PC-3 (cell line): ENCODE results near the gene REM1. TPM values are rescaled to one million over a fixed set of nuclear protein-coding genes. Genes with fewer than 3 reads are reported as not detected.
A peak's percentile ranks its signal among the peaks of the same experiment; 100 is the strongest.
"Not testable (repeated sequence)": the region's sequence is repeated elsewhere in the genome, so short reads cannot be mapped to it uniquely, and the experiment has no call there.

Experiments used
- ATAC-seq: fragments of 200-7000 bp; cut with Tn5 transposase; 2 replicates; pipeline ENCODE4 v1.9.1; 2020; ENCODE audit warnings: mild to moderate bottlenecking, moderate library complexity
- BruUV-seq: library from RNA; stranded (reverse); fragments of 400-500 nt; replicated peaks from 2 replicates; lab custom pipeline; 2021; lab: Mats Ljungman, UMichigan
- CTCF ChIA-PET: fragments of 300-600 bp; sonication (Branson Sonifier 250); formaldehyde crosslinking; loops from one replicate; lab custom pipeline; 2022; ENCODE audit warnings: antibody characterized with exemption; lab: Charles Lee
- POLR2A ChIA-PET: fragments of 300-600 bp; sonication (Branson Sonifier 250); formaldehyde crosslinking; loops from one replicate; lab custom pipeline; 2022; ENCODE audit warnings: antibody characterized with exemption; ENCODE audit not compliant: unreplicated experiment; lab: Charles Lee
- DNase-seq: peaks from one replicate; pipeline ENCODE4 v3.0.0-alpha.2; 2015
- H2AFZ ChIP-seq: fragments of 300-600 bp; sonication (generic); 2 replicates; pipeline ENCODE4 v1.6.0; 2016; ENCODE audit warnings: antibody characterized with exemption, low read length
- H3F3A ChIP-seq: fragments of 300-600 bp; sonication (generic); one replicate; pipeline ENCODE4 v1.6.0; 2017; ENCODE audit warnings: antibody characterized with exemption, low read length, control low read depth, mild to moderate bottlenecking; ENCODE audit not compliant: unreplicated experiment
- H3K27ac ChIP-seq: fragments of 300-600 bp; sonication (generic); 2 replicates; pipeline ENCODE4 v1.5.1; 2016; ENCODE audit warnings: mild to moderate bottlenecking, low read length
- H3K27me3 ChIP-seq: fragments of 300-600 bp; sonication (generic); 2 replicates; pipeline ENCODE4 v1.6.1; 2016; ENCODE audit warnings: low read length, mixed read lengths
- H3K36me3 ChIP-seq: fragments of 300-600 bp; sonication (generic); 2 replicates; pipeline ENCODE4 v1.6.1; 2016; ENCODE audit warnings: low read depth, mixed run types, low read length, mixed read lengths
- H3K4me1 ChIP-seq: fragments of 300-600 bp; sonication (generic); 2 replicates; pipeline ENCODE4 v1.5.1; 2016; ENCODE audit warnings: low read length; ENCODE audit not compliant: insufficient read depth
- H3K4me2 ChIP-seq: fragments of 300-600 bp; sonication (generic); 2 replicates; pipeline ENCODE4 v1.6.0; 2016; ENCODE audit warnings: low read length
- H3K4me3 ChIP-seq: fragments of 300-600 bp; sonication (generic); 2 replicates; pipeline ENCODE4 v1.5.1; 2016; ENCODE audit warnings: mild to moderate bottlenecking, low read length, mixed read lengths
- H3K79me2 ChIP-seq: fragments of 300-600 bp; sonication (generic); 2 replicates; pipeline ENCODE4 v1.6.1; 2017; ENCODE audit warnings: low read length, mixed read lengths
- H3K9ac ChIP-seq: fragments of 300-600 bp; sonication (generic); 2 replicates; pipeline ENCODE4 v1.6.0; 2016; ENCODE audit warnings: mild to moderate bottlenecking, low read length
- H3K9me2 ChIP-seq: fragments of 300-600 bp; sonication (generic); replicated peaks from 2 replicates; pipeline ENCODE4 v1.6.1; 2016; ENCODE audit warnings: mixed run types, low read length, mixed read lengths
- H3K9me3 ChIP-seq: fragments of 300-600 bp; sonication (generic); 2 replicates; pipeline ENCODE4 v1.6.1; 2016; ENCODE audit warnings: low read length, mixed read lengths
- H4K20me1 ChIP-seq: fragments of 300-600 bp; sonication (generic); 2 replicates; pipeline ENCODE4 v1.6.1; 2016; ENCODE audit warnings: low read length, mixed read lengths
- CTCF ChIP-seq: fragments of 300-600 bp; sonication (generic); conservative IDR thresholded peaks from 2 replicates; pipeline ENCODE4 v1.5.1; 2017; ENCODE audit warnings: antibody characterized with exemption, low read depth, mild to moderate bottlenecking, low read length
- EZH2 ChIP-seq: fragments of 300-600 bp; sonication (generic); IDR thresholded peaks from one replicate; pipeline ENCODE4 v1.6.1; 2017; ENCODE audit warnings: antibody characterized with exemption, mild to moderate bottlenecking, low read length; ENCODE audit not compliant: unreplicated experiment
- EZH2phosphoT487 ChIP-seq: fragments of 300-600 bp; sonication (generic); IDR thresholded peaks from 2 replicates; pipeline ENCODE4 v1.6.1; 2018; ENCODE audit warnings: mild to moderate bottlenecking, antibody characterized with exemption, low read length, borderline replicate concordance
- intact Hi-C: fragments of 100-400 bp; cut with micrococcal nuclease; formaldehyde crosslinking; loops from 2 replicates; pipeline ENCODE4 v1.9.0; 2023
- total RNA-seq: library from RNA; depleted of rRNA; stranded (reverse); fragments of >200 nt; gene quantifications from 2 replicates; pipeline ENCODE4 v1.2.3, GENCODE V29; 2014

REM1 gene
- total RNA-seq, 1 experiment from 2014 or later, result not detected

GRCh38 chr20:31502884-31503673 lies 28.0 kb downstream of the REM1 start:
- H3K27ac ChIP-seq, H3K27me3 ChIP-seq, H3K9ac ChIP-seq, POLR2A ChIA-PET, H3K36me3 ChIP-seq, H3K4me3 ChIP-seq, BruUV-seq, H3F3A ChIP-seq, H3K9me3 ChIP-seq, H3K9me2 ChIP-seq, H3K79me2 ChIP-seq, H4K20me1 ChIP-seq, H3K4me2 ChIP-seq, H3K4me1 ChIP-seq: not testable (repeated sequence)
- peak; percentile 99 for ATAC-seq
- CTCF ChIA-PET, result interaction anchor here (0.5 to 1.3 kb wide), 8 partner anchors 8 to 367 kb away, joined by 3 to 8 read pairs (median 5); partner anchors contain the start of genes DUSP15 and TTLL9
- H2AFZ ChIP-seq, result 0 out of 2 replicates have a peak overlapping the region, but pooled peaks have one; percentile 13
- peak; percentile 88 for TF ChIP-seq CTCF
- peak; percentile 84 for DNase-seq
- intact Hi-C loops, result loop anchor here (1.0 to 5.0 kb wide), 2 partner anchors 41 to 90 kb away; no protein-coding TSS in a partner anchor

GRCh38 chr20:31505903-31506302 lies 30.8 kb downstream of the REM1 start:
- no peak overlapping the region for H3K4me2 ChIP-seq
- no peak for ATAC-seq
- no peaks in the 10 kb centered on the region for H3K36me3 ChIP-seq
- no peak for DNase-seq
- intact Hi-C loops, result no loop called here
- no peak overlapping the region for H3K9ac ChIP-seq
- ChIA-PET POLR2A (no interaction called here), CTCF (no interaction called here)
- BruUV-seq, result no TSS peak
- no peaks in the 10 kb centered on the region for H3K79me2 ChIP-seq
- no peaks in the 10 kb centered on the region for H4K20me1 ChIP-seq
- H3K4me1 ChIP-seq, result 0 out of 2 replicates have a peak, but pooled peaks cover 4% of the 10 kb centered on the region
- no peak overlapping the region for H3K27ac ChIP-seq
- H3K9me2 ChIP-seq, result no peaks in the 10 kb centered on the region
- H3K4me3 ChIP-seq, result no peak overlapping the region
- no peaks in the 10 kb centered on the region for H3K27me3 ChIP-seq
- no peak overlapping the region for H2AFZ ChIP-seq
- H3K9me3 ChIP-seq, result no peaks in the 10 kb centered on the region
- no peak for TF ChIP-seq CTCF
- TF ChIP-seq EZH2phosphoT487, result no peak
- no peaks in the 10 kb centered on the region for H3F3A ChIP-seq

GRCh38 chr20:31508517-31509244 lies 33.6 kb downstream of the REM1 start:
- H3K4me2 ChIP-seq, result no peak overlapping the region
- H3K9me2 ChIP-seq, result no peaks in the 10 kb centered on the region
- H2AFZ ChIP-seq, result no peak overlapping the region
- intact Hi-C loops, result no loop called here
- H3K79me2 ChIP-seq, result no peaks in the 10 kb centered on the region
- ATAC-seq, result no peak
- no peak overlapping the region for H3K4me3 ChIP-seq
- H3F3A ChIP-seq, result no peaks in the 10 kb centered on the region
- CTCF ChIA-PET, result no interaction called here
- BruUV-seq, result no TSS peak
- TF ChIP-seq CTCF (no peak), EZH2phosphoT487 (no peak), EZH2 (no peak)
- no peak for DNase-seq
- H3K27me3 ChIP-seq, result no peaks in the 10 kb centered on the region
- H3K4me1 ChIP-seq, result 0 out of 2 replicates have a peak, but pooled peaks cover 4% of the 10 kb centered on the region
- H4K20me1 ChIP-seq, result no peaks in the 10 kb centered on the region
- no peak overlapping the region for H3K9ac ChIP-seq
- POLR2A ChIA-PET, result no interaction called here
- no peaks in the 10 kb centered on the region for H3K36me3 ChIP-seq
- no peaks in the 10 kb centered on the region for H3K9me3 ChIP-seq
- no peak overlapping the region for H3K27ac ChIP-seq
